H1 (cell line): ENCODE measurements around the gene EXOSC10. TPM values are rescaled to one million over a fixed set of nuclear protein-coding genes. Genes with fewer than 3 reads are reported as not detected.

Source experiments
- CTCF ChIA-PET: fragments of 300-600 bp; sonication (Branson Sonifier 250); formaldehyde crosslinking; loops from one replicate; lab custom pipeline; 2021; ENCODE audit not compliant: partially characterized antibody; lab: Charles Lee
- POLR2A ChIA-PET: fragments of 300-600 bp; sonication (Branson Sonifier 250); formaldehyde crosslinking; loops from one replicate; lab custom pipeline; 2021; ENCODE audit warnings: inconsistent platforms; ENCODE audit not compliant: partially characterized antibody; lab: Charles Lee
- DNase-seq, 2 experiments: peaks; one replicate each; pipeline versions ENCODE4 v3.0.0 to v3.0.0-alpha.2; 2010 to 2022; ENCODE audit warnings: low spot score in 2 of 2, low read depth in 1 of 2, mixed read lengths in 1 of 2
- FAIRE-seq: peaks from 2 replicates; lab custom pipeline; 2011; peaks lifted over from hg19 to GRCh38; lab: Jason Lieb, UNC
- H2AFZ ChIP-seq: 2 replicates; pipeline ENCODE4 v1.8.1; 2012; ENCODE audit warnings: low read length, inconsistent platforms
- H2AK5ac ChIP-seq: 2 replicates; pipeline ENCODE4 v1.6.1; 2013; ENCODE audit warnings: low read depth, low read length
- H2BK120ac ChIP-seq: replicated peaks from 2 replicates; pipeline ENCODE3; 2013; ENCODE audit warnings: low read depth, low read length, inconsistent platforms
- H2BK12ac ChIP-seq: 2 replicates; pipeline ENCODE4 v1.6.1; 2013; ENCODE audit warnings: low read depth, low read length
- H2BK15ac ChIP-seq: 2 replicates; pipeline ENCODE4 v1.6.1; 2013; ENCODE audit warnings: low read length
- H2BK20ac ChIP-seq: 2 replicates; pipeline ENCODE4 v1.6.1; 2013; ENCODE audit warnings: low read length
- H2BK5ac ChIP-seq: 2 replicates; pipeline ENCODE4 v1.6.1; 2013; ENCODE audit warnings: low read depth, low read length
- H3K14ac ChIP-seq: 2 replicates; pipeline ENCODE4 v1.6.1; 2013; ENCODE audit warnings: inconsistent platforms; ENCODE audit not compliant: insufficient read length
- H3K18ac ChIP-seq: 2 replicates; pipeline ENCODE4 v1.6.1; 2013; ENCODE audit warnings: low read length; ENCODE audit errors: extremely low read depth
- H3K23ac ChIP-seq: 2 replicates; pipeline ENCODE4 v1.6.1; 2013; ENCODE audit warnings: inconsistent platforms; ENCODE audit not compliant: insufficient read length
- H3K23me2 ChIP-seq: 2 replicates; pipeline ENCODE4 v1.6.1; 2013; ENCODE audit warnings: low read depth, low read length
- H3K27ac ChIP-seq: 2 replicates; pipeline ENCODE4 v1.6.1; 2011; ENCODE audit warnings: low read depth, low read length, inconsistent platforms
- H3K27me3 ChIP-seq, 4 experiments: replicated peaks in 1 of 4; 1 replicate in 1 of 4; 2 replicates in 3 of 4; pipeline versions ENCODE4 v1.6.1 to v1.8.1; 2011 to 2013; ENCODE audit warnings: low read length in 3 of 4, mild to moderate bottlenecking in 3 of 4, inconsistent platforms in 2 of 4, mixed read lengths in 2 of 4, moderate library complexity in 1 of 4; ENCODE audit not compliant: control insufficient read depth in 3 of 4, insufficient read depth in 3 of 4; ENCODE audit errors: extremely low read depth in 1 of 4
- H3K36me3 ChIP-seq, 4 experiments: 2 replicates each; pipeline versions ENCODE4 v1.6.1 to v1.8.1; 2011 to 2013; ENCODE audit warnings: mild to moderate bottlenecking in 4 of 4, low read length in 3 of 4, moderate library complexity in 2 of 4, control low read depth in 1 of 4, inconsistent platforms in 1 of 4; ENCODE audit not compliant: insufficient read depth in 4 of 4, control insufficient read depth in 2 of 4
- H3K4ac ChIP-seq: replicated peaks from 2 replicates; pipeline ENCODE3; 2013; ENCODE audit warnings: low read length, low read depth, mixed read lengths, inconsistent platforms; ENCODE audit not compliant: insufficient read length
- H3K4me1 ChIP-seq, 4 experiments: replicated peaks in 1 of 4; 1 replicate in 1 of 4; 2 replicates in 3 of 4; pipeline versions ENCODE4 v1.6.1 to v1.8.1; 2011 to 2013; ENCODE audit warnings: low read length in 3 of 4, inconsistent platforms in 2 of 4, mixed read lengths in 1 of 4; ENCODE audit not compliant: insufficient read depth in 4 of 4, control insufficient read depth in 3 of 4
- H3K4me2 ChIP-seq, 2 experiments: 2 replicates each; pipeline versions ENCODE4 v1.6.1 to v1.8.1; 2011 to 2013; ENCODE audit warnings: low read depth in 2 of 2, low read length in 2 of 2, control low read depth in 1 of 2, inconsistent platforms in 1 of 2, mild to moderate bottlenecking in 1 of 2; ENCODE audit not compliant: insufficient read depth in 1 of 2
- H3K4me3 ChIP-seq, 4 experiments: fragments of 200-600, 300-600 bp in 1 of 4; sonication (generic), shearing (Covaris generic), sonication (Bioruptor Twin) in 1 of 4; 2 replicates each; pipeline versions ENCODE4 v1.5.1 to v1.8.1; 2011 to 2016; ENCODE audit warnings: low read length in 4 of 4, low read depth in 3 of 4, control low read depth in 2 of 4, inconsistent platforms in 2 of 4, mild to moderate bottlenecking in 2 of 4, mixed read lengths in 1 of 4, moderate library complexity in 1 of 4; ENCODE audit not compliant: insufficient read depth in 2 of 4; ENCODE audit errors: extremely low read depth in 1 of 4
- H3K56ac ChIP-seq: replicated peaks from 2 replicates; pipeline ENCODE3; 2013; ENCODE audit warnings: low read depth, mild to moderate bottlenecking, mixed read lengths, low read length, inconsistent platforms; ENCODE audit not compliant: insufficient read length
- H3K79me1 ChIP-seq: 2 replicates; pipeline ENCODE4 v1.6.1; 2013; ENCODE audit warnings: low read depth, low read length, control low read depth
- H3K79me2 ChIP-seq, 2 experiments: 2 replicates each; pipeline versions ENCODE4 v1.6.1 to v1.8.1; 2012 to 2013; ENCODE audit warnings: low read length in 2 of 2, mild to moderate bottlenecking in 2 of 2, inconsistent platforms in 1 of 2; ENCODE audit not compliant: insufficient read depth in 2 of 2, control insufficient read depth in 1 of 2
- H3K9ac ChIP-seq, 4 experiments: replicated peaks in 1 of 4; 1 replicate in 1 of 4; 2 replicates in 3 of 4; pipeline versions ENCODE4 v1.6.1 to v1.8.1; 2011 to 2013; ENCODE audit warnings: low read depth in 3 of 4, low read length in 3 of 4, control low read depth in 2 of 4, mild to moderate bottlenecking in 2 of 4, moderate library complexity in 2 of 4, inconsistent platforms in 1 of 4; ENCODE audit errors: extremely low read depth in 1 of 4
- H3K9me3 ChIP-seq, 2 experiments: 2 replicates each; pipeline versions ENCODE4 v1.6.1 to v1.8.1; 2012 to 2013; ENCODE audit warnings: mild to moderate bottlenecking in 2 of 2, moderate library complexity in 2 of 2, control low read depth in 1 of 2, inconsistent platforms in 1 of 2, low read depth in 1 of 2, low read length in 1 of 2, mixed read lengths in 1 of 2; ENCODE audit not compliant: insufficient read depth in 2 of 2
- H4K20me1 ChIP-seq, 2 experiments: replicated peaks in 1 of 2; 2 replicates each; pipeline versions ENCODE3 to v1.8.1; 2011 to 2013; ENCODE audit warnings: inconsistent platforms in 2 of 2, low read length in 2 of 2, mild to moderate bottlenecking in 1 of 2; ENCODE audit not compliant: insufficient read depth in 2 of 2, control insufficient read depth in 1 of 2
- H4K5ac ChIP-seq: 2 replicates; pipeline ENCODE4 v1.6.1; 2013; ENCODE audit warnings: low read length, low read depth, mixed read lengths, inconsistent platforms; ENCODE audit not compliant: insufficient read length
- H4K8ac ChIP-seq: 2 replicates; pipeline ENCODE4 v1.8.0; 2013; ENCODE audit warnings: mild to moderate bottlenecking, moderate library complexity, low read length, inconsistent platforms; ENCODE audit not compliant: insufficient read depth; ENCODE audit errors: extremely low read depth
- H4K91ac ChIP-seq: replicated peaks from 2 replicates; pipeline ENCODE3; 2013; ENCODE audit warnings: low read length, mixed read lengths, inconsistent platforms; ENCODE audit not compliant: insufficient read length
- NANOG ChIP-seq: IDR thresholded peaks from 2 replicates; pipeline ENCODE4 v1.6.1; 2011; ENCODE audit warnings: low read length, low read depth, mild to moderate bottlenecking, inconsistent platforms; ENCODE audit not compliant: insufficient read depth, poor library complexity, severe bottlenecking
- SP4 ChIP-seq: IDR thresholded peaks from 2 replicates; pipeline ENCODE4 v1.6.1; 2012; ENCODE audit warnings: low read length, inconsistent platforms
- WGBS, 2 experiments: shearing (Covaris generic) in 1 of 2; methylation state at CpG; one replicate each; pipeline versions ENCODE4 v1.1.6 to v1.1.7; 2013 to 2015; ENCODE audit warnings: low lambda C conversion rate in 2 of 2, mixed read lengths in 2 of 2, inconsistent platforms in 1 of 2, low coverage in 1 of 2, missing lambda C conversion rate in 1 of 2; ENCODE audit not compliant: insufficient replicate concordance in 2 of 2, insufficient coverage in 1 of 2, insufficient read length in 1 of 2; ENCODE audit errors: extremely low coverage in 1 of 2, missing lambda C conversion rate in 1 of 2; 5-methylcytosine and 5-hydroxymethylcytosine counted together
- polyA plus RNA-seq, 7 experiments: library from polyadenylated mRNA; depleted of rRNA in 3 of 7; stranded (reverse) in 5 of 7; unstranded in 2 of 7; fragments of >200 nt in 5 of 7; fragments of 200-250 nt in 2 of 7; gene quantifications; 1 replicate in 5 of 7; 2 replicates in 1 of 7; 4 replicates in 1 of 7; pipeline versions ENCODE4 v1.2.1 to v1.2.3, GENCODE V29; 2011 to 2013; ENCODE audit warnings: missing spikeins in 2 of 7, mixed read lengths in 2 of 7
- total RNA-seq: library from RNA; stranded (reverse); fragmentation: NEBNext Ultra II Directional; extraction: Animal tissue kit (Norgen Biotek cat#: 25700); gene quantifications from 2 replicates; pipeline ENCODE4 v1.2.1, GENCODE V29; 2021

Gene EXOSC10
- total and polyA plus RNA-seq, 2 of the 8 experiments (the other 6 are each of a cell fraction or from before 2014, with no cell fraction given) = 57.9 to 86.1 TPM

DNA sequence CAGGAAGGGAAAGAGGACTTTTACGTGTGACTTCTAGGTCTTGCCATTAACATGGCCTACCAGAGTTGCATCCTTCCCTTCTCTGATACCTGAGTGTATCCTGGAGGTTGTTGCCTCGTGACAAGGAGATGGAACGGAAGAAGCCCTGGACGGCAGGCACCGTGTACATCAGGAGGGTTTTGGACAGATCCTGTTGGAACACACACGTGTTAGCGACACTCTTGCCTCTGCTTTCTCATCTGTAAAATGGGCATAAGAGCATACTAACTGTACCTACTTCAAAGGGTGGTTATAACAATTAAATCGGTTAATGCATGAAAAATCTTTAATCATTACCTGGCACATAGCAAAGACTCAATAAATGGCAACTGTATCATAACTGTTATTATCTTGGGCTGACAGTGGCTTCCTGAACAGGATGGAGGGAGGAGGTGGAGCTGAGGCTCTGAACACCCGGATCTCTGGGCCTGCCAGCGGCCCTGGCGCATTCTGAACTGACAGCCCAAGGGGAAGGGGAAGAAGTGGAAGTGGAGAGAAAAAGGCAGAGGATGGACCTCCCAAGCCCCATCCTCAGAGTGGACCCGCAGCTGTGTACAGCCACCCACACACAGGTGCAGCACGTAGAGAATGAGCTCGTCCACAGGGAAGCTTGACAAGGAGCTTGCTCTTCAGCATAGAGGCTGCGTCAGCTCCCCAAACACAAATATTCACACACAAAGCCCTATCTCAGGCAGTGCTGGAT is 30.2 kb upstream of the EXOSC10 start:
- H2BK5ac ChIP-seq = no peak overlapping the region
- H3K4ac ChIP-seq = no peak overlapping the region
- no peak overlapping the region for H2BK12ac ChIP-seq
- H3K4me3 ChIP-seq = no peak overlapping the region
- DNase-seq = no peak
- H4K5ac ChIP-seq = no peak overlapping the region
- no peak overlapping the region for H3K4me2 ChIP-seq
- ChIA-PET POLR2A (no interaction called here), CTCF (interaction anchor here (1.4 kb wide), 1 partner anchor 92 kb away, joined by 5 read pairs; no protein-coding TSS in a partner anchor)
- H4K8ac ChIP-seq = no peak overlapping the region
- H3K36me3 ChIP-seq = peaks cover 38 to 91% (median 73%) of the 10 kb centered on the region in 4 experiments
- no peak overlapping the region for H2BK120ac ChIP-seq
- no peak overlapping the region for H3K23ac ChIP-seq
- H3K18ac ChIP-seq = no peak overlapping the region
- no peak overlapping the region for H2AK5ac ChIP-seq
- H4K20me1 ChIP-seq = peaks cover 0 to 3% of the 10 kb centered on the region in 2 experiments
- H3K79me1 ChIP-seq = no peaks in the 10 kb centered on the region; the same call in 1 of the 2 replicates
- H3K9me3 ChIP-seq = no peaks in the 10 kb centered on the region
- H3K27me3 ChIP-seq = no peaks in the 10 kb centered on the region
- no peak overlapping the region for H2AFZ ChIP-seq
- no peak overlapping the region for H2BK20ac ChIP-seq
- TF ChIP-seq NANOG = no peak
- no peak for TF ChIP-seq SP4
- H3K56ac ChIP-seq = no peak overlapping the region
- H3K4me1 ChIP-seq = no peaks in the 10 kb centered on the region
- H3K23me2 ChIP-seq = no peaks in the 10 kb centered on the region
- H3K14ac ChIP-seq = no peak overlapping the region
- no peak overlapping the region for H2BK15ac ChIP-seq
- WGBS, 2 experiments = 89% methylated on average over 15 of the region's 15 CpGs; no CpG with 5 or more reads in 1 of the 2 experiments
- no peak overlapping the region for H4K91ac ChIP-seq
- no peak for FAIRE-seq
- no peaks in the 10 kb centered on the region for H3K79me2 ChIP-seq
- no peak overlapping the region for H3K27ac ChIP-seq
- H3K9ac ChIP-seq = no peak overlapping the region
